B cell (primary cell): ENCODE results near the gene ZNF775. TPM values are rescaled to one million over a fixed set of nuclear protein-coding genes. Genes with fewer than 3 reads are reported as not detected.
A peak's percentile ranks its signal among the peaks of the same experiment; 100 is the strongest.

Experiments used
- ATAC-seq: fragments of 200-7000 bp; cut with Tn5 transposase; one replicate; pipeline ENCODE4 v1.10.0; 2021; ENCODE audit warnings: low read depth, mild to moderate bottlenecking, moderate number of reproducible peaks, moderate library complexity
- CTCF ChIA-PET: fragments of 350-600 bp; sonication (Branson Sonifier 250); formaldehyde crosslinking; loops from one replicate; lab custom pipeline; 2021; ENCODE audit warnings: antibody characterized with exemption, inconsistent platforms; lab: Charles Lee
- POLR2A ChIA-PET: fragments of 350-600 bp; sonication (Branson Sonifier 250); formaldehyde crosslinking; loops from one replicate; lab custom pipeline; 2021; ENCODE audit warnings: antibody characterized with exemption; lab: Charles Lee
- DNase-seq: peaks from one replicate; pipeline ENCODE4 v3.0.0; 2013
- H2AFZ ChIP-seq: 2 replicates; pipeline ENCODE4 v1.6.1; 2012; ENCODE audit warnings: mild to moderate bottlenecking, low read depth, low read length; ENCODE audit not compliant: insufficient read depth, poor library complexity, severe bottlenecking
- H3K27ac ChIP-seq, 2 donors: 1 replicate in 1 of 2; 2 replicates in 1 of 2; pipeline ENCODE4 v1.5.1; 2012 to 2013; ENCODE audit warnings: low read length in 2 of 2, mild to moderate bottlenecking in 2 of 2, moderate library complexity in 1 of 2
- H3K27me3 ChIP-seq, 4 experiments: fragments of 200-600 bp in 1 of 4; sonication (generic) in 1 of 4; replicated peaks in 1 of 4; 1 replicate in 2 of 4; 2 replicates in 2 of 4; pipeline versions ENCODE4 v1.6.1 to v1.7.0; 2013 to 2016; ENCODE audit warnings: low read length in 3 of 4, mild to moderate bottlenecking in 2 of 4, mixed read lengths in 1 of 4, moderate library complexity in 1 of 4; ENCODE audit not compliant: insufficient read depth in 4 of 4, control insufficient read depth in 3 of 4; ENCODE audit errors: control extremely low read depth in 1 of 4
- H3K36me3 ChIP-seq, 2 experiments: replicated peaks in 1 of 2; 1 replicate in 1 of 2; 2 replicates in 1 of 2; pipeline versions ENCODE4 v1.6.1 to v1.7.1; 2013; ENCODE audit warnings: low read length in 1 of 2; ENCODE audit not compliant: insufficient read depth in 2 of 2, control insufficient read depth in 1 of 2; ENCODE audit errors: control extremely low read depth in 1 of 2, extremely low read depth in 1 of 2
- H3K4me1 ChIP-seq, 2 donors: fragments of 200-600 bp in 1 of 2; sonication (generic) in 1 of 2; 1 replicate in 1 of 2; 2 replicates in 1 of 2; pipeline versions ENCODE4 v1.5.1 to v1.6.1; 2013 to 2017; ENCODE audit warnings: low read length in 2 of 2; ENCODE audit not compliant: control insufficient read depth in 2 of 2, insufficient read depth in 2 of 2
- H3K4me2 ChIP-seq: replicated peaks from 2 replicates; pipeline ENCODE3; 2012; ENCODE audit warnings: mild to moderate bottlenecking, low read depth, low read length; ENCODE audit not compliant: poor library complexity, severe bottlenecking
- H3K4me3 ChIP-seq, 5 experiments: fragments of 200-600 bp in 1 of 5; sonication (generic) in 1 of 5; 1 replicate in 3 of 5; 2 replicates in 2 of 5; pipeline versions ENCODE4 v1.5.1 to v1.7.0; 2011 to 2016; ENCODE audit warnings: low read length in 4 of 5, mild to moderate bottlenecking in 4 of 5, low read depth in 2 of 5, control low read depth in 1 of 5, moderate library complexity in 1 of 5; ENCODE audit not compliant: insufficient read depth in 1 of 5; ENCODE audit errors: control extremely low read depth in 1 of 5, extremely low read depth in 1 of 5
- H3K79me2 ChIP-seq: fragments of 200-600 bp; sonication (generic); one replicate; pipeline ENCODE4 v1.6.0; 2016; ENCODE audit warnings: low read length; ENCODE audit not compliant: control insufficient read depth, insufficient read depth
- H3K9ac ChIP-seq: fragments of 200-600 bp; sonication (generic); 2 replicates; pipeline ENCODE4 v1.6.1; 2017; ENCODE audit warnings: mild to moderate bottlenecking, low read length, moderate library complexity
- H3K9me3 ChIP-seq, 3 donors: one replicate each; pipeline versions ENCODE4 v1.6.1 to v1.7.1; 2013; ENCODE audit warnings: low read length in 2 of 3; ENCODE audit not compliant: control insufficient read depth in 2 of 3, insufficient read depth in 1 of 3; ENCODE audit errors: control extremely low read depth in 1 of 3
- H4K20me1 ChIP-seq: 2 replicates; pipeline ENCODE4 v1.6.0; 2012; ENCODE audit warnings: mild to moderate bottlenecking, low read length; ENCODE audit not compliant: insufficient read depth, control insufficient read depth, poor library complexity, severe bottlenecking
- H3K27ac Mint-ChIP-seq: one replicate; pipeline ENCODE4 v1.8.0; 2021; ENCODE audit warnings: mixed read lengths
- H3K27me3 Mint-ChIP-seq: one replicate; pipeline ENCODE4 v1.8.0; 2021; ENCODE audit warnings: mixed read lengths
- H3K4me1 Mint-ChIP-seq: one replicate; pipeline ENCODE4 v1.8.0; 2021; ENCODE audit warnings: mixed read lengths
- H3K4me3 Mint-ChIP-seq: one replicate; pipeline ENCODE4 v1.8.0; 2021; ENCODE audit warnings: mixed read lengths
- H3K9me3 Mint-ChIP-seq: one replicate; pipeline ENCODE4 v1.8.0; 2022; ENCODE audit warnings: mixed read lengths; ENCODE audit not compliant: insufficient read depth
- EZH2 ChIP-seq: IDR thresholded peaks from 2 replicates; pipeline ENCODE4 v1.6.1; 2012; ENCODE audit warnings: borderline replicate concordance, low read depth, mild to moderate bottlenecking, moderate library complexity, low read length; ENCODE audit not compliant: insufficient read depth, poor library complexity, severe bottlenecking
- WGBS: methylation state at CpG from one replicate; pipeline ENCODE4 v1.1.5; 2013; ENCODE audit warnings: missing lambda C conversion rate; ENCODE audit not compliant: insufficient coverage; 5-methylcytosine and 5-hydroxymethylcytosine counted together
- intact Hi-C: fragments of 100-400 bp; cut with micrococcal nuclease; formaldehyde crosslinking; loops from one replicate; pipeline ENCODE4 v1.10.0; 2022
- polyA plus RNA-seq: library from polyadenylated mRNA; depleted of rRNA; stranded (reverse); fragments of >200 nt; gene quantifications from 2 replicates; pipeline ENCODE4 v1.2.3, GENCODE V29; 2012
- total RNA-seq, 2 donors: library from RNA; stranded (reverse); fragments of 120-200 nt in 1 of 2; gene quantifications; 1 replicate in 1 of 2; 2 replicates in 1 of 2; pipeline versions ENCODE4 v1.2.3 to v1.2.4, GENCODE V29; 2013 to 2022
- TF ChIP-seq, protein P1 (sequence below): fragments of 200-600 bp; IDR thresholded peaks from one replicate; pipeline ENCODE4 v1.8.0; 2022; ENCODE audit warnings: antibody characterized with exemption, mild to moderate bottlenecking

The ZNF775 gene
- total and polyA plus RNA-seq, 2 donors (not counting 1 experiment from before 2014, with no cell fraction given), result 4.2 to 12.1 TPM

DNA sequence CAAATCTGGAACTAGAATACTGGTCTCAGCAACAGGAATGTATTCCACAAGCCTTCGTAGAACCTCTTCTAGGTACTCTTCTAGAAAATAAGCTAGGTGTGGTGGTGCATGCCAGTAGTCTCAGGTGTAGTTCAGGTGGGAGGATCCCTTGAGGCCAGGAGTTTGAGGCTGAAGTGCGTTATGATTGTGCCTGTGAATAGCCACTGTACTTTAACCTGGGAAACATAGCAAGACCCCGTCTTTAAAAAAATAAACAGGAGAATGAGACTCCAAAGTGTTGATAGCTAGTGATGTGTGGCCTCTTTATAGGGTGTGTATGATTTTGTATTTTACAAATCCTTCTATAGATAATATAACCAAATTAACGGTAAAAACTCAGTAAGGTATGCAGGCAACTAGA, 1.5 kb upstream of the ZNF775 start:
- no peaks in the 10 kb centered on the region for H3K9me3 Mint-ChIP-seq
- no peak for TF ChIP-seq EZH2
- TF ChIP-seq, protein P1, sequence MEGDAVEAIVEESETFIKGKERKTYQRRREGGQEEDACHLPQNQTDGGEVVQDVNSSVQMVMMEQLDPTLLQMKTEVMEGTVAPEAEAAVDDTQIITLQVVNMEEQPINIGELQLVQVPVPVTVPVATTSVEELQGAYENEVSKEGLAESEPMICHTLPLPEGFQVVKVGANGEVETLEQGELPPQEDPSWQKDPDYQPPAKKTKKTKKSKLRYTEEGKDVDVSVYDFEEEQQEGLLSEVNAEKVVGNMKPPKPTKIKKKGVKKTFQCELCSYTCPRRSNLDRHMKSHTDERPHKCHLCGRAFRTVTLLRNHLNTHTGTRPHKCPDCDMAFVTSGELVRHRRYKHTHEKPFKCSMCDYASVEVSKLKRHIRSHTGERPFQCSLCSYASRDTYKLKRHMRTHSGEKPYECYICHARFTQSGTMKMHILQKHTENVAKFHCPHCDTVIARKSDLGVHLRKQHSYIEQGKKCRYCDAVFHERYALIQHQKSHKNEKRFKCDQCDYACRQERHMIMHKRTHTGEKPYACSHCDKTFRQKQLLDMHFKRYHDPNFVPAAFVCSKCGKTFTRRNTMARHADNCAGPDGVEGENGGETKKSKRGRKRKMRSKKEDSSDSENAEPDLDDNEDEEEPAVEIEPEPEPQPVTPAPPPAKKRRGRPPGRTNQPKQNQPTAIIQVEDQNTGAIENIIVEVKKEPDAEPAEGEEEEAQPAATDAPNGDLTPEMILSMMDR, result no peak
- no peaks in the 10 kb centered on the region for H3K9me3 ChIP-seq
- no peak overlapping the region for H2AFZ ChIP-seq
- no peaks in the 10 kb centered on the region for H3K27me3 ChIP-seq
- intact Hi-C loops, result loop anchor here (1.0 to 5.0 kb wide), 3 partner anchors 8 to 55 kb away; partner anchors contain the start of genes ACTR3C and LRRC61
- peak overlapping the region; percentile 84 for H3K9ac ChIP-seq
- H3K36me3 ChIP-seq, result peaks cover 0 to 19% of the 10 kb centered on the region in 2 experiments
- peak overlapping the region; percentile 96 for H3K4me3 Mint-ChIP-seq
- POLR2A ChIA-PET, result interaction anchor here (0.7 to 4.4 kb wide), 3 partner anchors 10 to 49 kb away, joined by 6 to 64 read pairs (median 38); partner anchors contain the start of gene REPIN1
- peaks cover 7% of the 10 kb centered on the region for H4K20me1 ChIP-seq
- H3K4me1 Mint-ChIP-seq, result peaks cover 76% of the 10 kb centered on the region
- H3K4me1 ChIP-seq, result peaks cover 22 to 68% of the 10 kb centered on the region in 2 donors
- CTCF ChIA-PET, result interaction anchor here (1.0 to 2.4 kb wide), 10 partner anchors 9 to 641 kb away, joined by 3 to 35 read pairs (median 5); partner anchors contain the start of gene REPIN1
- H3K4me3 ChIP-seq, result peak overlapping the region in 1 of 5 experiments; percentile 77
- peaks cover 42% of the 10 kb centered on the region for H3K79me2 ChIP-seq
- DNase-seq, result no peak
- ATAC-seq, result no peak
- H3K27ac ChIP-seq, result peak overlapping the region; percentile 84 to 85
- peak overlapping the region; percentile 89 for H3K27ac Mint-ChIP-seq
- H3K4me2 ChIP-seq, result peak overlapping the region; percentile 97
- H3K27me3 Mint-ChIP-seq, result no peaks in the 10 kb centered on the region
- WGBS, result 60% methylated on average over 1 of the region's 4 CpGs
